Urinary bladder (tissue), 2 donors: ENCODE data around the gene MDM1. TPM values are rescaled to one million over a fixed set of nuclear protein-coding genes. Genes with fewer than 3 reads are reported as not detected.

Source experiments
- polyA plus RNA-seq: library from polyadenylated mRNA; stranded (reverse); fragments of 200-250 nt; gene quantifications from one replicate; pipeline ENCODE4 v1.2.3, GENCODE V29; 2013
- total RNA-seq: library from RNA; depleted of rRNA; stranded (reverse); fragments of >200 nt; gene quantifications from one replicate; pipeline ENCODE4 v1.2.3, GENCODE V29; 2014
- donor health status: healthy.

Gene MDM1
- total and polyA plus RNA-seq, 2 donors, result 22.5 to 60.7 TPM

Other genes starting within 250 kb of the MDM1 start
- gene IFNG, start 172.6 kb downstream of the MDM1 start, total RNA-seq, result not detected
- gene IFNG, start 172.6 kb downstream of the MDM1 start, polyA plus RNA-seq, result not detected
- gene IL26, start 106.6 kb downstream of the MDM1 start, total RNA-seq, result not detected
- gene IL26, start 106.6 kb downstream of the MDM1 start, polyA plus RNA-seq, result 0.10 TPM
- not detected for gene IL22, start 78.8 kb downstream of the MDM1 start, total RNA-seq
- not detected for gene IL22, start 78.8 kb downstream of the MDM1 start, polyA plus RNA-seq